NCI-H526 (cell line): ENCODE data around the gene HAP1.
"Not testable (repeated sequence)": the region's sequence is repeated elsewhere in the genome, so short reads cannot be mapped to it uniquely, and the experiment has no call there.

Experiments used
- DNase-seq, 2 experiments: peaks; one replicate each; lab custom pipeline; 2025; lab: John Stamatoyannopoulos, UW

The HAP1 gene

DNA sequence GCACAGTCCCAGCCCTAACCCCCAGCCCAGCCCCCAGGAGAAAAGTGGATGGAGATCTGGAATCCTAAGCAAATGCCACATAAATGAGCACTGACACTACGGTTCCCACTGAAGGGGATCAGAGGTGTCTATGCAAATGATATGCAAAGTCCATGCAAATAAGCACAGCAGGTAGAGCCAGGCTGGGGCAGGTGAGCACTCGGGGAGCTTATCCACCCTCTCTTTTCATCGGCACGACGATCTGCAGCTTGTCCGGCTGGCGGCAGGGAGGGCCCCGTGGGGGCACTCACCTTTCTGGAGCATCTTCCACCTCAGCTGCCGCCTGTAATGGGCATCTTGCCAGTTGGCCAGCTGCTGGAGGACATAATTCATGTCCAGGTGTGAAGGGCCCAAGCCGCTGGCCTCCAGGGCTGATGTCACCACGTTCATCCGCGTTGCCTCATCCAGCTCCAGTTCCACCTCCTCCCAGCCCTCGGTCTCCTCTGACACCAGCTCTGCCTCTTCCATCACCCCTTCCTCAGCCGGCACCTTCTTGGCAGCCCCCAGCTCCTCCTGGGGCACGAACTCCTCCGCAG lies 9.9 kb downstream of the HAP1 start:
- peak; percentile 95 to 96 for DNase-seq

DNA sequence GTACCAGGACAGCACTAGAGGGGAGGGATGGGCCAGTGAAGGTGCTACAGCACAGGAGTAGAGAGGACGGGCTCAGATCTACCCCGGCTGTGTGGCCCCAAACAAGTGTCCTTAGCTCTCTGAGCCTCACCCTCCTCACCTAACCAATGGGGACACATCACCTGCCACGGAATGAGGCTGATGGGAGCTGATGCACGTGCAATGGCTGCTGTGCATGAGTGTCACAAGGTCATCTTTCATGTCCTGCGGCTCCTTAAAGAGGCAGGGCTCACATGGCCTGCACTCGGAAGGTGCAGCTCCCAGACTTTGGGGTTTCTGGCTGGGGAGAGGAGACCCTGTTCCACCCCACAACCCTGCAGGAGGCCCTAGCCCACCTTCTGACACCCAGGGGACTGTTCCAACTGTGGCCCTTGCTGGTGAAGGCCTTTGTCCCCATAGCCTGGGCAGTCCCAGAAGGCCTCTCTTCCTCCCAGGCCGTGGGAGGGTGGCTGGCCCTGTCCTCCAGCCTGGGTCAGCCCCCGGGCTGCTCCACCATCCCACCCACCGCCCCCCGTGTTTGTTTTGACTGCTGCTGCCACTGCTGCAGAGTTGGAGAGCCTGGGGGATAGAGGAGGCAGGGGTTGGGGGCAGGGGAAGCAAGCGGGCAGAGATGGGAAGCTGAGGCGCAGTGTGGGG lies 10.5 kb downstream of the HAP1 start:
- peak in 1 of 2 experiments; percentile 43 for DNase-seq

DNA sequence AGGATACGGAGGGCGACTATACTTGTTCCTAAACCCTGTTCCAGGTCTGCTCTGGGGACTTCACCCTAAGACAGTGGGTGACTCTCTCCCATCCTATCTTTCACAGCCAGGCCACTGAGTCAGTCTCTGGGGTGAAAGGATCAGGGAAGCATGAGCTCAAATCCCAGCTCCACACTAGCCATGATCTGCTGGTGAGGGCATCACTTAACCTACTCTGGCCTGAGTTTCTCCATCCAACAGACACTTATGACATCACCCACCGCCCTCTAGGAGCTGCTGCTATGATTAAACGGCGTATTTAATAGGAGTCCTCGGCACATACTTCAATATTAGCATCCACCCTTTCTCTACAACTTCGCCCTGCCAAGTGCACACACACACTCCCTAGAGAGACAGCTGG lies 12.2 kb downstream of the HAP1 start:
- DNase-seq, result no peak

DNA sequence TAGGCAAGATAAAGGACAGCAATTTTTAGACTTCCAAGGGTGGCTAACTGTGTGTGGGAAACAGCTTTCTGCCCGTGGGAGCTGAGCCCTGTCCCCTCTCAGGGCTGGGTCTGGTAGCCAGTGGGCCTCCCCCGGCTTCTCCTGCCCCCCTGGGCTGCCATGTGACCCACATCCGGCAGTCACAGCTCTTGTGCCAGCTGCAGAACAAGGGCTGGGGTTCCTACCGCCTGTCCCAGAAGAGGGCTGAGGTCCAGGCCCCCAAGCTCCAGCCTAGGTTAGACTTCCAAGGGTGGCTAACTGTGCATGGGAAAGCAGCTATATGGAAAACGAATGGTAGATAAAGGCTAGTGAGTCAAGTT lies 16.2 kb downstream of the HAP1 start:
- no peak for DNase-seq

DNA sequence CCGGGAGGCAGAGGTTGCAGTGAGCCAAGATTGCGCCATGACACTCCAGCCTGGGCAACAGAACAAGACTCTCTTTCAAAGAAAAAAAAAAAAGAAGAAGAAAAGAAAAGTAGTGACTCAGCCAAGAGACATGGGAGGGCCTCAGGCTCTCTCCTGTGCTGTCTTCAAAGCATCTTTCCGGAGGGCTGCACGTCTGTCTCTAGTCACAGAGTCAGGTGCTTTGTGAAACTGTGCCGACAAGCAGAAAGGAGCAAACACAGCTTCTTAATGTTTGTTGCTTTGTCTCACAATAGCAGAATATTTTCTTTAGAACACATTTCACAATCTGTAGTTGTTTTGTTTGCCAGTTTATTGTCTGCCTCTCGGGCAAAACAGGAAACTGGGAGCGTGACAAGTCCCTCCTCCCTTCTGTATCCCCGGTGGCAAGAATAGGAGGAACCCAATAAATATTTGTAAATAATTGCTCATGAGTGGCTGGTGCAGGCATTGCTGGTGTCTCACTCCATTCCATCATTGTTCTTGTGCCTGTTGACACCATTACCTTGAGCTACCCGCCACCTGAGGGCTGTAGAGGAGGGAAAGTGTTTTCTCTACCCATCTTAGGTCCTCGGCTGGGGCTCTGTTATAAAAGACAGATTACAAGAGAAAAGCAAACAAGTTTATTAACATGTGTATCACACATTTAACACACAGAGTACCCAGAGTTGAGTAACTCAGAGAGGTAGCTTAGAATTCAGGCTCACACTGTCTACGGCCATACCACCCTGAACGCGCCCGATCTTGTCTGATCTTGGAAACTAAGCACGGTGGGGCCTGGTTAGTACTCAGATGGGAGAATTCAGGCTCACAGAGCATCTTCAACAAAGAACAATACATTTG lies 16.8 kb downstream of the HAP1 start:
- DNase-seq, result no peak

DNA sequence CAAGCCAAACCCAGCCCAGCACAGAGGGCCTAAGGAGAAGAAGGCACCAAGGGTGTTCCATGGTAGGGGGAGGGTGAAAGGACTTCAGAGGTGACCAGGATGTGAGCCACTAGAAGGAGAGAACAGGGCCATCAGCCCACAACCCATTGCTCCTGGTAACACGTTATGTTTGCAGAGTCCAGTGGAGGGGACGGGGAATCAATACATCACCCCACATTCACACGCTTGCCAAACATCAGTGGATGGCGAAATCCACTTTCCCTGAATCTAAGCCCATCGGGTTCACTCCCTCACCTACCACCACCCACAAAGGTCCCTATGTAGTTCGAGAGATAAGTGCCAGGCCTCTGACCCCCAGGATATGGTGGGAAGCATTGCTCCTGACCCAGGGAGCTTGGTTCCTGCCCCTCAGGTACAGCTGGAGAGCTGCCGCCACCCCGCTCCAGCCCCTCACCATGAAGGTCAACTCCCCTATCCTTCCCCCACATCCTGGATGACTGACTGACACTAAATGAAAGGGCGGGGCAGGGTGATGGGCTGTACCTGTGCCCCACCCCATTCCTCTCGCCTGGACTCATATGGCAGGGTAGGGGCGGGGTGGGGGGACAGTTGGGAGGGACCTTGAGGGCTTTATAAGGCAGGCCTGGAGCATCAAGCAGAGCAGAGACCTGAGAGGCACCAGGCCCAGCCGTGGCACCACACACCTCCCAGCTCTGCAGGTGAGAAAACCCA lies 22.6 kb downstream of the HAP1 start, which contains the start of gene GAST:
Gene GAST (plus strand): TSS at position 663 of the 732 bp plus-strand sequence. CDS start 3,106 bp downstream, outside the sequence.
- DNase-seq, result no peak

DNA sequence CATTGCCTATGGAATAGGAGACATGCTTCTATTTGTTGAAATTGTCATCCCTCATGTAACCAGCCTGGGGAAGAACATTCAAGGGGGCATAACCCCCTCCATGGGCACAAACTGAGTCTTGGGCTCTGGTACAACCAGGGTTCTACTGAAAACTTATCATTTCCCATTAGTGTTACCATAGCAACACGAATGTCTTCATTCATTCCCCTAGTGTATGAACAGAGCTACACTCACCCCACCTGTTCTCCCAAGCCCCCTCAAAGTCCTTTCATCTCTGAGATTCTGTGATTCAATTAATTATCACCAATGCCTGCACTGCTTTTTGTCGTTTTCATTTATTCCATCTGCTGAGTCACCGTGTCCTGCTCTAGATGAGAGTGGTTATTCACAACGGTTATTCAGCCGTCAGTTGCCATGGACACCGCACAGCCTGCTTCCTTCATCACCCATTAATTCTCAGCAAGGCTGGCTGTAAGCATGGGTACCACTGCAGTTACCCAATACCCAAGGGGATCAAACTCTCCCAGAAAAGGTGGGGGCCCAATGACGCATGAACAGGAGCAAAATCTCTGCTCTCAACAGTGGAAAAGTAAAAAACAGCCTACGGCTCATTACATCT lies 23.9 kb downstream of the HAP1 start:
- DNase-seq, result peak; percentile 14 to 46

DNA sequence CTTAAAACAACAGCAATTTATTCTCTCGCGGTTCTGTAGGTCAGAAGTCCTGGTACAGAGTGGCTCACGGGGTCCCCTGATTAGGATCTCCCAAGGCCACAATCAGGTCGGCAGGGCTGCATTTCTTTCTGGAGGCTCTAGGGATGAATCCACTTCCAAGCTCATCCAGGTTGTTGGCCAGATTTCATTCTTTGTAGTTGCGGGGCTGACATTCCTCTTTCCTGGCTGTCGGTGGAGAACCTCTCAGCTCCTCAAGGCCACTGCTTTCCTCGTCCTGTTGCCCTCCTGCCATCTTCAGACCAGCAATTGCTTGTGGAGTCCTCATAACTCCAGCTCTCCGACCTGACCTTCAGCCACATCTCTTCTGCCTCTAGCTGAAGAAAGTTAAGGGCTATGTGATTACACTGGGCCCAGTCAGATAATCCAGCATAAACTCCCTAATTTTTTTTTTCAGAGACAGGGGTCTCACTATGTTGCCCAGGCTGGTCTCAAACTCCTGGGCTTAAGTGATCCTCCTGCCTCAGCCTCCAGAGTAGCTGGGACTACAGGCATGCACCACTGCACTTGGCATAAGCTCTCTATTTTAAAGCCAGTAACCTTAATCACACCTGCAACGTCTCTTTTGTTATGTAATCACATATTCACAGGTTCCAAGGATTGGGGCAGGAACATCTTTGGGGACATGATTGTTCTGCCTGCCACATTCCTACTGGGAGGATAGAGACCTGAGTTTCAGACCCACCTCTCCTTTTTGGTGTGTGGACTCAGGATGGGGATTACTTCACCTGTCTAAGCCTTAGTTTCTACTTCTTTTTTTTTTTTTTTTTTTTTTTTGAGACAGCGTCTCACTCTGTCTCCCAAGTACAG lies 26.4 kb downstream of the HAP1 start:
- no peak for DNase-seq

DNA sequence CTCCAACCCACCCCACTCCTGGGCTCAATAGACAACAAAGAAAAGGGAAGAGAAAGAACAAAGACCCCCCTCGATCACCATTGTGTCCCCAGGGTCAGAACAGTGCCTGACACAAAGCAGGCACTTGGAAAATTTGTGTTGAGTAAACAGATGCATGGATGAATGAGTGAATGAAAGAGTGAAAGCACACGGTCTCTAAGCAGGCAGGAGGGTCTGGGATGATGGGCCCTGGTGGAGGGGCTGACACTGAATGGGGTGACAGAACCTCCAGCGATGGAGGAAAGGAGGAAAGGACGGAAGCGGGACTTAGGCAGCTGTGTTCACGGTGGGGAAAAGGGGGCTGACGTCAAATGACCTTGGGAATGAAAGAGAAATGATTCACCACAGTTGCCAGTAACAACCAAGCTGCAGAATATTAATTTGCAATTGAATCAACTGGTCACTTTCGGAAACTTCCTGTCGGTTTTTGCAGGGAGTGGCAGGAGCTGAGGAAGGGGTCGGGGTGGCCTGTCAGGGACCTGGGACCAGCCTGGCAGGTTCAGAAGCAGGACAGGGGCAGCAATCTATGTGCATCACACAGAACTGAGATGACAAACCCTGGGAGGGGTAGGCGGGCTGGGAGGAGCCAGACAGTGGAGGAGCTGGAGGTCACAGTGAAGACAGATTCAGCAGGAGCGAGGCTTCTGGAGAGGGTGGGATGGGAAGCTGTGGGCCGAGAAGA lies 29.0 kb downstream of the HAP1 start:
- DNase-seq, result no peak

DNA sequence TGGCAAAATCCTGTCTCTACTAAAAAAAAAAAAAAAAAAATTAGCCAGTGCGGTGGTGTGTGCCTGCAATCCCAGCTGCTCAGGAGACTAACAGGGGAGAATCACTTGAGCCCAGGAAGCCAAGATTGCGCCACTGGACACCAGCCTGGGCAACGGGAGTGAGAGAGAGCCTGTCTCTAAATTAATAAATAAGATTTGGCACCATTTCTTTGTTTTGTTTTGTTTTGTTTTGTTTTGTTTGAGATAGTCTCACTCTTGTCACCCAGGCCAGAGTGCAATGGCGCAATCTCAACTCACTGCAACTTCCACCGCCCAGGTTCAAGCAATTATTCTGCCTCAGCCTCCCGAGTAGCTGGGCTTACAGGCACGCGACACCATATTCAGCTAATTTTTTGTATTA lies 31.7 kb downstream of the HAP1 start:
- DNase-seq, result no peak

DNA sequence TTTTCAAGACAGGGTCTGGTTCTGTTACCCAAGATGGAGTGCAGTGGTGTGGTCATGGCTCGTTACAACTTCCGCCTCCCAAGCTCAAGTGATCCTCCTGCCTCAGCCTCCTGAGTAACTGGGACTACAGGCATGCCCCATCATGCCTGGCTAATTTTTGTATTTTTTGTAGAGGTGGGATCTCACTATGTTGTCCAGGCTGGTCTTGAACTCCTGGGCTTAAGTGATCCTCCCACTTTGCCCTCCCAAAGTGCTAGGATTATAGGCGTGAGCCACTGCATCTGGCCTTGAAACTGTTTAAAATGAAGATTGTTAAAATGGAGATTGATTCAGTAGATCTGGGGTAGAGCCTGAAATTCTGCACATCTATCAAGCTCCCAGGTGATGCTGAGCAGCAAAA lies 33.6 kb downstream of the HAP1 start:
- not testable (repeated sequence) for DNase-seq

DNA sequence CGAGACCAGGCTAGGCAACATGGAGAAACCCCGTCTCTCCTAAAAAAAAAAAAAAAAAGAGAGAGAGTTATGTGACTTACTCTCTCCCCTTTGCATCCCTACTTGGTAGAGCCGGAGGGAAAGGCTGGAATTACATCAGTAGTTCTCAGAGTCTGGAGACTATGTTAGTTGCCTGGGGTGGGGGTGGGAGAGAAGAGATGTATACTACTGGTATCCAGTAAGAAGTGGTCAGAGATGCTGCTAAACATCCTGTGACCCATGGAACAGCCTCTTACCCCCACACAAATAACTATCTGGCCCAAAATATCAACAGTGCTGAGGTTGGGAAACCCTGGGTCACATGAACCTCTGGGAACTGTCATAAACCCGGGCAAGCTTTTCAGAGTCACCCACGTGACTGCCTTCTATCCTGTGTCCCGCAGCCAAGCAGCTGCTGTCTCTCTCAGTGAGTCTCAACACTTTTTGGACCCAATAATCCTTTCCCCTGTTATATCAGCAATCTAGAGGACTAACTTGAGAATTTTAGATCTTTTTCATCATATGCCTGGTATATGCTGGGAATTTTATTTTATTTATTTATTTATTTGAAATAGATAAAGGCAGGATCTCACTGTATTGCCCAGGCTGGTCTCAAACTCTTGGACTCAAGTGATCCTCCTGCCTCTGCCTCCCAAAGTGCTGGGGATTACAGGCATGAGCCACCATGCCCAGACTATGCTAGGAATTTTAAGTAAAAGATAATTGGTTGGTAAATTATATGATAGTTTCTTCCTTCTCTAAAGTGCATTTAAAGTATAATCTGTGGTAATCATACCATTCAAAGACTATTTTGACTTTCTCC lies 37.1 kb downstream of the HAP1 start:
- DNase-seq, result peak in 1 of 2 experiments; percentile 15

DNA sequence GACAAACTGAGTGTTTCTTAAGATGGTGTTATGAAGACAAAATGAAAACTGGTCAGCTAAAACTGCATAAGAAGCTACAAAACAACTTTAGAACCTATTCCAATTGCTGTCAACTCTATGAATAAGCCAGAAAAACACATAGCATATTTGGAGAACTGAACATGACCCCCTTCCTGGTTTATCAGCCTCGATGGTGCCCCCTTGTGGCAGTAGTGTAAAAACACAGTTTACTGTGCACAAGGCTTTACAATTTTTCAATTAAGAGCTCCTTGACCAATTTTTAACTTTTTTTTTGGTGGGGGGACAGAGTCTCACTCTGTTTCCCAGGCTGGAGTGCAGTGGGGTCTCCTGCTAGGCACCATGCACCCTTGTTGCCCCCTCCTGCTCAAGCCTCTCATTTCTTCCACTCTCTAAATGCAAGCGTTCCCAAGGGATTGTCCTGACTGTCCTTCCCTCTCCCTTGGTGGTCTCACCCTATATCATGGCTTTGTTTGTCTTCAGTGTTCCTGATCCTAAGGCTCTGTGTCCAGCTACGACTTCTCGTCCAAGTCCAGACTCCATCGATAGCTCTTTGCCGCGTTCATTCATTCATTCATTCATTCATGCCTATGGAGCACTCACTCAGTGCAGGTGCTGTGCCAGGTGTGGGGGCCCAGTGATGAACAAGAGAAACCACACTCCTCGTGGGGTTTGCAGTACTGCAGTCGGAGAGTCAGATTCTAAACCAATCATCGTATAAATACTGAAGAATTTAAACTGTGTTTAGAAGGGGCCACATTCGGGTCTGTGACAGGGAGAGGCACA lies 38.3 kb downstream of the HAP1 start:
- peak; percentile 74 to 81 for DNase-seq

DNA sequence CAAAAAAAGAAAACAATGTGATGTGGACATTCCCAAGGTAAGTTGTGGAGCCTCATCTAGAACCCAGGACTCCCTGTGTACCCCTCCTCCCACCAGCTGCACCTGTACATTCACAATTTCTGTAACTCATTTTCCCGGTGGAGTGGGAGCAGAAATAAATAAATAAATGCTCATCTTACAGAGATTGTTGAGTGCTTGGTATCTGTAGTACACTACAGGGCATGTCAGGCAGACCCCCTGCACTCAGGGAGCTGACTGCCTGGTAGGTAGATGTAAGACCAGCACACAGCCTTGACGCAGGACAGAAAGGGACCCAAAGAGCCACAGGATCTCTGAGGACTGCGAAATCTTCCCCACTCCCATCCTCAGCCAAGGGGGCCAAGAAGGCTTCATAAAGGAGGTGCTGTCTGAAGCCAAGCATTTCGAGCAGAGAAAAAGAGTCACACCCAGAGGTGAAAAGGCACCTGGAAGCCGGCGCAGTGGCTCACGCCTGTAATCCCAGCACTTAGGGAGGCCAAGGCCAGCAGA lies 39.2 kb downstream of the HAP1 start:
- DNase-seq, result no peak

DNA sequence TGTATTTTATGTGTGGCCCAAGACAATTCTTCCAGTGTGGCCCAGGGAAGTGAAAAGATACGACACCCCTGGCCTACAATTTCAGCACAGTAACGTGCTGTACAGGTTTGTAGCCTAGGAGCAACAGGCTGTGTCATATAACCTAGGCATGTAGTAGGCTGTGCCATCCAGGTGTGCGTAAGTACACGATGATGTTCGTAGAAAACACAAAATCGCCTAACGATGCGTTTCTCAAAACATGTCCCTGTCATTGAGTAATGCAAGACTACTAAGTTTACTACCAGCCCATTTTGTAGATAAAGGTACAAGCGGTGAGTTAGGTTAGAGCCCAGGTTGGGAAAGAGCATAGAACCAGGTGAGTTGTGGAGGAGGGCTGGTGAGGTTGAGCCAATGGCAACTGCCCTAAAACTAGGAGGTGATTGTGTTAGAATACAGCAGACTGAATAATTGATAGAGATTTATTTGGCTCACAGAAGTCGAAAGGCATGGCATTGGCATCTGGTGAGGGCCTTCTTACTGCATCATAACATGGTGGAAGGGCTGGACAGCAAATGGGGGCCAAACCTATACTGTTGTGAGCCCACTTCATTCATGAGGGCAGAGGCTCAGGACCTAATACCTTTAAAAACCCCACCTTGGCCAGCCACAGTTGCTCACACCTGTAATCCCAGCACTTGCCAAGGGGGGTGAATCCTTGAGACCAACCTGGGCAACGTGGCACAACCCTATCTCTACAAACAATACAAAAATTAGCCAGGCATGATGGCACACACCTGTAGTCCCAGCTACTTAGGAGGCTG lies 41.5 kb downstream of the HAP1 start:
- DNase-seq, result no peak

DNA sequence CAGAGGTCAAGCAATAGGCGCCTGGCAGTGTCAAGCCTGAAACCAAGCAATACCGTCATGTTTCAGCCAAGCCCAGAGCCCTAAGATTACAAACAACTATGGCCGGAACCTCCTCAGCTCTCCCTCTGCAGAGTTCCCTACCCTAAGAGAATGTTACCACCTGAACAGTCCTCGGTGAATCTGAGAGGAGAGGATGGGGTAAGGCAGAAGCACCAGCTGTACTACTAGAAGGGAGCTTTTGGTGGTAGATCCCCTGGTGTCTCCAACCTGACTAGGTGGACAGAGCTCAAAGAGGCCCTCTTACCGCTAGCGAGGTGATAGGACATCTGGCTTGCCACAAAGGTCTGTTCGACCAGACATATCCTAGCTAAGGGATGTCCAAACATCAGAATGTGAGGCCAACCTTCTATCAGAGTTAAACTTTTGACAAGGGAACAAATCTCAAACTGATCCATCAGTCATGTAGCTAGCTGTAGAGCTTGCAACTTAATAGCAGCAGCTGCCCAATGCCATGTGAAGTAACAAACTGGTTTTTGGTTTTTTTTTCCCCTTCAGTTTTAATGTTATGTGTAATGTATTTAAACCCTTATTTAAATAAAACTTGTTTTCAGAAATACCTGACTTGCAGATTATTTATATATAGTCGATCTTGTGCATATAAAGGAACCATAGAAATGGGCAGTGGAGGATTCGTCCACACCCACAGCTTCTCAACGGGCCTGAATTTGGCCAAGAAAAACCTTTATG lies 43.2 kb downstream of the HAP1 start:
- no peak for DNase-seq

DNA sequence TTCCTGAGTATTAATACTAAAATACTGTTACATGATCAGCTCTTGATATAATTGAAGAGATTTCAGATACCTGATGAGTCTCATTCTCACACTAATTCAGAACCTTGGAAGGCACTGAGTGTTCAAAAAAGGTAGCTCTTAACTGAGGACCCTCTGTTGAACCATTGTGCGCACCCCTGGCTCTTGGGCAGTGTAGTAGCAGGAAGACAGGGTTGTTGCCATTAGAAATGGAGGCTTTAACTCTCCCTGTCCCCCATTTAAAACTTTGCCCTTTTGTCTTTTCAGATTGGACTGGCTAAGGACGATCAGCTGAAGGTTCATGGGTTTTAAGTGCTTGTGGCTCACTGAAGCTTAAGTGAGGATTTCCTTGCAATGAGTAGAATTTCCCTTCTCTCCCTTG lies 43.9 kb downstream of the HAP1 start:
- no peak for DNase-seq
